Liver (tissue), 9 donors: ENCODE measurements around the gene KCTD19. TPM values are rescaled to one million over a fixed set of nuclear protein-coding genes. Genes with fewer than 3 reads are reported as not detected.
"Not testable (repeated sequence)": the region's sequence is repeated elsewhere in the genome, so short reads cannot be mapped to it uniquely, and the experiment has no call there.

Source experiments
- DNase-seq: peaks from one replicate; pipeline ENCODE4 v3.0.0-alpha.2; 2017; ENCODE audit warnings: low spot score
- H3K27ac ChIP-seq, 2 donors: one replicate each; pipeline ENCODE4 v1.7.0; 2013; ENCODE audit warnings: inconsistent platforms in 2 of 2, low read length in 2 of 2, control low read depth in 1 of 2, low read depth in 1 of 2, mild to moderate bottlenecking in 1 of 2
- H3K27me3 ChIP-seq, 4 donors: one replicate each; pipeline versions ENCODE4 v1.6.1 to v1.7.0; 2013; ENCODE audit warnings: low read length in 3 of 4, inconsistent platforms in 1 of 4, mild to moderate bottlenecking in 1 of 4, moderate library complexity in 1 of 4; ENCODE audit not compliant: control insufficient read depth in 4 of 4, insufficient read depth in 4 of 4
- H3K36me3 ChIP-seq, 4 donors: one replicate each; pipeline versions ENCODE4 v1.6.1 to v1.7.0; 2013; ENCODE audit warnings: low read length in 3 of 4, mild to moderate bottlenecking in 3 of 4, low read depth in 1 of 4, moderate library complexity in 1 of 4; ENCODE audit not compliant: control insufficient read depth in 4 of 4, insufficient read depth in 3 of 4
- H3K4me1 ChIP-seq, 4 donors: one replicate each; pipeline versions ENCODE4 v1.6.1 to v1.7.0; 2013; ENCODE audit warnings: low read length in 3 of 4, mild to moderate bottlenecking in 3 of 4, moderate library complexity in 1 of 4; ENCODE audit not compliant: control insufficient read depth in 4 of 4, insufficient read depth in 4 of 4
- H3K4me3 ChIP-seq, 3 donors: one replicate each; pipeline versions ENCODE4 v1.6.1 to v1.7.0; 2013; ENCODE audit warnings: low read length in 3 of 3, control low read depth in 1 of 3, low read depth in 1 of 3, mild to moderate bottlenecking in 1 of 3
- H3K9ac ChIP-seq, 2 donors: one replicate each; pipeline ENCODE4 v1.7.0; 2013; ENCODE audit warnings: low read length in 2 of 2, mild to moderate bottlenecking in 2 of 2, moderate library complexity in 2 of 2, control low read depth in 1 of 2, low read depth in 1 of 2
- H3K9me3 ChIP-seq, 4 donors: one replicate each; pipeline versions ENCODE4 v1.6.1 to v1.7.0; 2013; ENCODE audit warnings: low read length in 3 of 4; ENCODE audit not compliant: control insufficient read depth in 4 of 4
- CTCF ChIP-seq: fragments of 150-350 bp; IDR thresholded peaks from 2 replicates; pipeline ENCODE4 v1.5.1; 2017; ENCODE audit warnings: improper control_type of control experiment, low read depth, low read length; ENCODE audit not compliant: missing input control
- FOXA1 ChIP-seq: IDR thresholded peaks from 2 replicates; pipeline ENCODE4 v1.6.1; 2016; ENCODE audit warnings: antibody characterized with exemption
- FOXA2 ChIP-seq: IDR thresholded peaks from 2 replicates; pipeline ENCODE4 v1.6.1; 2016; ENCODE audit warnings: antibody characterized with exemption
- HNF4A ChIP-seq, 2 donors: conservative IDR thresholded peaks; 2 replicates each; pipeline ENCODE4 v1.6.1; 2016; ENCODE audit warnings: antibody characterized with exemption in 2 of 2, mild to moderate bottlenecking in 2 of 2
- HNF4G ChIP-seq: IDR thresholded peaks from 2 replicates; pipeline ENCODE4 v1.6.1; 2016; ENCODE audit warnings: antibody characterized with exemption
- NR2F2 ChIP-seq: IDR thresholded peaks from 2 replicates; pipeline ENCODE4 v1.6.1; 2016; ENCODE audit warnings: antibody characterized with exemption
- RAD21 ChIP-seq, 2 donors: IDR thresholded peaks; 2 replicates each; pipeline ENCODE4 v1.6.1; 2016; ENCODE audit warnings: antibody characterized with exemption in 2 of 2, mild to moderate bottlenecking in 2 of 2
- REST ChIP-seq: IDR thresholded peaks from 2 replicates; pipeline ENCODE4 v1.6.1; 2016; ENCODE audit warnings: antibody characterized with exemption, mild to moderate bottlenecking
- RXRA ChIP-seq, 2 donors: IDR thresholded peaks; 2 replicates each; pipeline ENCODE4 v1.6.1; 2017 to 2018; ENCODE audit warnings: antibody characterized with exemption in 2 of 2, mild to moderate bottlenecking in 1 of 2
- TAF1 ChIP-seq: conservative IDR thresholded peaks from 2 replicates; pipeline ENCODE4 v1.6.1; 2016; ENCODE audit warnings: antibody characterized with exemption, mild to moderate bottlenecking
- ZBTB33 ChIP-seq: IDR thresholded peaks from 2 replicates; pipeline ENCODE4 v1.6.1; 2016; ENCODE audit warnings: antibody characterized with exemption
- WGBS: extraction: QIAGEN DNeasy Blood & Tissue Kit; methylation state at CpG from one replicate; pipeline ENCODE4 v1.1.7; 2013; 5-methylcytosine and 5-hydroxymethylcytosine counted together
- polyA plus RNA-seq, 2 donors: library from polyadenylated mRNA; stranded (reverse) in 1 of 2; unstranded in 1 of 2; fragments of 200-250 nt in 1 of 2; fragments of >200 nt in 1 of 2; fragmentation: Nextera tagmentation in 1 of 2; extraction: Ambion mirVana in 1 of 2; gene quantifications; one replicate each; pipeline versions ENCODE4 v1.2.1 to v1.2.3, GENCODE V29; 2013 to 2015
- total RNA-seq, 2 donors: library from RNA; depleted of rRNA; stranded (reverse); fragments of >200 nt; gene quantifications; one replicate each; pipeline ENCODE4 v1.2.3, GENCODE V29; 2014
- donor health status: healthy.
- donor health status: healthy.
- donor health status: healthy.
- donor health status: healthy.
- donor health status: healthy.

Gene KCTD19
- total and polyA plus RNA-seq, 4 donors = 0.28 TPM; not detected in 3

- TF ChIP-seq CTCF = no peak
These were observed 38.2 kb upstream of the KCTD19 start (continued) for GRCh38 chr16:67364600-67365235.

GRCh38 chr16:67361038-67361437, 34.5 kb upstream of the KCTD19 start:
- Histone ChIP-seq H3K9ac (no peak overlapping the region), H3K9me3 (no peaks in the 10 kb centered on the region), H3K4me3 (no peak overlapping the region), H3K27ac (no peak overlapping the region), H3K36me3 (no peaks in the 10 kb centered on the region), H3K4me1 (peaks cover 0 to 2% (median 0%) of the 10 kb centered on the region in 4 donors), H3K27me3 (no peaks in the 10 kb centered on the region)
- 84% methylated on average over 3 of the region's 3 CpGs for WGBS
- TF ChIP-seq NR2F2 (no peak), RAD21 (IDR thresholded peaks at IDR 0.05) (no peak), RXRA (IDR thresholded peaks at IDR 0.05) (no peak), FOXA1 (no peak), FOXA2 (no peak), ZBTB33 (no peak), HNF4A (conservative IDR thresholded peaks at IDR 0.05) (no peak), TAF1 (no peak), CTCF (no peak), HNF4G (no peak), REST (no peak)
- DNase-seq = no peak

- not testable (repeated sequence) for H3K27ac ChIP-seq, H3K9me3 ChIP-seq, H3K4me1 ChIP-seq, DNase-seq, H3K4me3 ChIP-seq, H3K36me3 ChIP-seq, H3K9ac ChIP-seq, H3K27me3 ChIP-seq
- 88% methylated on average over 8 of the region's 8 CpGs for WGBS
These were observed 33.2 kb upstream of the KCTD19 start for GRCh38 chr16:67359540-67360269.
